NCI-H460 (cell line): ENCODE measurements around the gene WDR37. TPM values are rescaled to one million over a fixed set of nuclear protein-coding genes. Genes with fewer than 3 reads are reported as not detected.
"Not testable (repeated sequence)": the region's sequence is repeated elsewhere in the genome, so short reads cannot be mapped to it uniquely, and the experiment has no call there.

Experiments used
- DNase-seq: peaks from one replicate; pipeline ENCODE4 v3.0.0-alpha.2; 2016; ENCODE audit warnings: low read depth; ENCODE audit errors: extremely low read depth
- total RNA-seq: library from RNA; depleted of rRNA; stranded (reverse); fragments of >200 nt; shearing (Covaris generic); gene quantifications from 2 replicates; pipeline ENCODE4 v1.2.3, GENCODE V29; 2014

WDR37 gene
- total RNA-seq, 1 experiment from 2014 or later, result 4.2 TPM

- DNase-seq, result no peak
These were observed 93.8 kb downstream of the WDR37 start for GRCh38 chr10:1149793-1150637.

- no peak for DNase-seq
These were observed 94.4 kb downstream of the WDR37 start for GRCh38 chr10:1150638-1150955.

DNA sequence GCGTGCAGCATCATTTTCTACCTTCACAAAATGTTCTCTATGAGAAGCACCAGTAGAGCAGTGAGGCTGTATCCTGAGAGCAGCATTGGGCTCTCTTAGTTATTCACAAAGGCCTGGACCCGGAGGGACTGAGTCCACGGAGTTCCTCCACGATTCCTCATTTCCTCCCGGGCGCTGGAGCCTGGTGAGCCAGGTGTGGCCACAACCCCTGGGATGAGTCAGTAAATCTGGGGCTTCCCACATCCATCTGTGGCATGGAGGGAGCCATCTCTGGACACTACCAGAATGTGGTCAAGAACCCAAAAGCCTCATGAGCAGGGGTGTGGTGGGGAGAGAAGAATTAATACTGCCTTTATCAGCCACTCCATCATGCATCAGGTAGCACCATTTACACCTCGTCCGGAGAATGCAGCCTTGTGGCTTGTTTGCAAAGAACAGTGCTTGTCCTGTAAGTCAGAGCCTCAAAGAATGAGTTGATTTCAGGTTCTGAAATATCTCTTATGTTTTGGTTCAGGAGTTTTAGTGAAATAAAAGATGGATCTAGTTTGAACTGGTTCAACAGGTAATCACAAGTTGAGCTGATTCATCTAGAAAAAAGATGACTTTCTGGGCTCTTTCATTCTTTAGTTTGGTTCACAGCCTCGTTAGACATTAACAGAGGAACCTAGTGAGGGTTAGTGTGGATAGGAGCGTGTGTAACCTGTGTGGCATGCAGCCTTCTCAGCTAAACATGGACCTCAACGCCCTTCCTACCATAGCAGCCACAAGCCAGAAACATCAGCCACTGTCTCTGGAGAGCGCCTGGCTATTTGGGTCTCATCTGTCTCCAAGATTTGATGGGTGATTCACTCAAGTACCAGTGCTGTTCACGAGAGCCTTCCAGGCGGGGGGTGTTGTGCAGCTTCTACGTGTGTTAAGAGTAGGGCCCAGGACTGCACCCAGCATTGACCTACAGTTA is 95.2 kb downstream of the WDR37 start:
- DNase-seq, result no peak

DNA sequence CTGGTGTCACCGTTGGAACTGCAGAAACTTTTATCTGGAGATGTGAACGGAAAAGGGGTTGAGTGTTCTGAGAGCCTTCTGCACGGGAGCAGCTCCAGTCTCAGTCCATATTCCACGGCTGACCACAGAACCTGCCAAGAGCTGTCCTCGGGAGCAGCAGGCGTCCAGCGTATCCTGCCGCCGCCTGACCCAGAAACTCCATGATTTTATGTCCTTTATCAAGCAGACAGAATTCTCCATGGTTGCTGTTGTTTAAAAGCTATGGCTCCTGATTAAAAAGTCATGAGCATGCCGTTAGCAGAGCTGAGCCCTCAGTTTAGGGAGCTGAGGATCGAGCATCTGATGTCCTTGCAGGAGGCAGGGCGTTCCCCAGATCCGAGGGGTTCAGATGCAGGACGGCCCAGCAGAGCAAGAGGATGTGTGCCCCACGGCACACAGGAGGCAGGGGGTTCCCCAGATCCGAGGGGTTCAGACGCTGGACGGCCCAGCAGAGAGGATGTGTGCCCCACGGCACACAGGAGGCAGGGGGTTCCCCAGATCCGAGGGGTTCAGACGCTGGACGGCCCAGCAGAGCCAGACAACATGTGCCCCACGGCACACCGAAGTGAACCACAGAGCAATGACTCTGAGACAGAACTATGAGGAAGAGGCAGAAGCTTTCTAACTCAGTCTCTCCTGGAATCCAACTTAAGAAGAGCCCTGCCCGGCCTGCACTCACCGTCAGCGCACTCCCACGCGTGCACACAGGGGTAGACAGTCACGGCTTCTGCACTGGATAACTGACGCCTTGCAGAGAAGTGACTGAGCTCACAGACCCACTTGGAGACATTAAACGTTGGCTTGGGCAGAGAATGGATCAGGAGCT is 96.4 kb downstream of the WDR37 start:
- no peak for DNase-seq

DNA sequence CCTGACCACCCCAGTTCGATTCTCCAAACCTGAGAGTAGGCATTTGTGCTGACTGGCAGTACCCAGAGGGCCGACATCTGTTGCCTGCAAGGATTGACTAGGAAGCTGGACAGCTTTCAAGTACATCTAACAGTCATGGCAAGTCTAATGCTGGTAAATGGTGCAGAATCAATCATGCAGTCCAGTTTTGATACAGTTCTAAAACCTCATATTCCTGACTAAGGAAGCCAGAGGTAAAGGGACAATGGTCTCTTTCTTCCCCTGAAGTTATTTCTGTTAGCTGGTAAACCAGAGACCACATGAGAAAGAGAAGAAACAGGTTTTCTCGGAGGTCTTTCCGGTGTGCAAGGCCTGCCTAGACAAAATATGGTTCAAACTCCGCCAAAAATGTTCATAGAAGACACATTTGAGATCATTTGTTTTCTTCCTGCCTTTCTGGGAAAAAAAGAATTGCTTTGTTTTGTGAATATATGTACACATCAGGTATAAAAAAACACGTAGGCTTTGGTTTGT is 97.1 kb downstream of the WDR37 start:
- no peak for DNase-seq

- no peak for DNase-seq
These were observed 97.7 kb downstream of the WDR37 start for GRCh38 chr10:1153805-1154351.

- no peak for DNase-seq
These were observed 98.5 kb downstream of the WDR37 start for GRCh38 chr10:1154531-1155295.

DNA sequence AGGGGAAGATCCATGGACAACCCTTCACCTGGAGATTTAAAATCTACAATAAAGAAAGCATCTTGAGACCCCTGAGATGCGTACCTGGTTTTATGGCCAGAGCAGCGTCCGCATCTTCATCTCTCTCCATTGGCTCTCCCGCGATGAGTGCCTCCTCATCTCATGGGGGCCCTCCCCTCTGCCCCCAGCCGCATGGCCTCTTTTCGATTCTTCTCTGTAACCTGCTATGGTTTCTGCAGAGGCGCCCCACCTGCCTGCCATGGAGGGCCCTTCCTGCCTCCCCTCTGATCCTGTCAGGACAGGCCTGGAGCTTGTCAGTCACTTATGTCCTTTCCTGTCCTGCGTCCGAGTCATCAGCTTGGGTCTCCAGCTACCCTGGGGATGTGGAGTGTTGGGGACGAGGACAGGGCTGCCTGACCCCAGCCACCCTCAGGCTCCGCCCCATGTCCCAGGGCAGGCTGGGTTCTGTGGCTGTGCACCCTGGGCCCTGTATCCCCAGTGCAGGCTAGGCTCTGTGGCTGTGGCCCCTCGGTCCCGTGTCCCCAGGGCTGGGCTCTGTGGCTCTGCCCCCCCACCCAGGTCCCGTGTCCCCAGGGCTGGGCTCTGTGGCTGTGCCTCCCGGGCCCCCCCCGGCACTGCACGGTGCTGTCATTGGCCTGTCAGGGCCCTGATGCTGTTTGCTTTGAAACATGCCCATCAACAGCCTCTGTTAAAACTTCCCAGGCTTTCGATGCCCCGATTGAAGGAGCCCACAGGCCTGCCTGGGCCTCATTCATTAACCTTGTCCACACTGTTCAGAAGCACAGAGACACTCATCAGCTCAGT is 99.8 kb downstream of the WDR37 start:
- DNase-seq, result no peak

- no peak for DNase-seq
These were observed 100.4 kb downstream of the WDR37 start for GRCh38 chr10:1156616-1156886.

DNA sequence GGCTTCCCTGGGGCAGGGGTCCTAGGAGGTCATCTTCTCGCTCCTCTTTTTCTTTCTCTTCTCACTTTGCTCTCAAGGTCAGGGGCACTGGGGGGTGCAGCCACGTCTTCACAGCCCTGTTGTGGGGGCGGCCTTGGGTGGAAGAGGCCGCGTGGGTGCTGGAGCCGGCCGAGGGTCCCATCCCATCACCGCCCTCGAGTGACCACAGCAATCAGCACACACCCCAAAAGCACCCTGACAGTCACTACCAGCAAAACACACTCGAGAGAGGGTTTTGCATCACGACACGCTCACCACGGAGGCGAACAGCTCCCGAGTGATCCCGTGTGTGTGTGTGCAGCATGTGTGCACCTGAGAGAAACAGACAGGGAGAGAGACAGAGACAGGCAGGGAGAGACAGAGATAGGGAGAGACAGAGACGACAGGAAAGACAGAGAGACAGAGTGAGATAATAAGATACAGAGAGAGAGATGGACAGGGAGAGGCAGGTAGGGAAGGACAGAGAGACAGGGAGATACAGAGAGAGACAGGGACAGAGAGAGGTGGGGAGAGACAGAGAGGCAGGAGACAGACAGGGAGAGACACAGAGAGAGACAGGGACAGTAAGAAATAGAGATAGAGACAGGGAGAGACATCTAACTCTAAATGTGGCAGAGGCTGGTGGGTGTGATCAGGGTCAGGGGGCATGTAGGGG is 100.9 kb downstream of the WDR37 start:
- no peak for DNase-seq

- no peak for DNase-seq
These were observed 101.4 kb downstream of the WDR37 start for GRCh38 chr10:1157615-1157933.

- no peak for DNase-seq
These were observed 101.9 kb downstream of the WDR37 start for GRCh38 chr10:1158066-1158465.

- not testable (repeated sequence) for DNase-seq
These were observed 102.4 kb downstream of the WDR37 start for GRCh38 chr10:1158536-1158935.

DNA sequence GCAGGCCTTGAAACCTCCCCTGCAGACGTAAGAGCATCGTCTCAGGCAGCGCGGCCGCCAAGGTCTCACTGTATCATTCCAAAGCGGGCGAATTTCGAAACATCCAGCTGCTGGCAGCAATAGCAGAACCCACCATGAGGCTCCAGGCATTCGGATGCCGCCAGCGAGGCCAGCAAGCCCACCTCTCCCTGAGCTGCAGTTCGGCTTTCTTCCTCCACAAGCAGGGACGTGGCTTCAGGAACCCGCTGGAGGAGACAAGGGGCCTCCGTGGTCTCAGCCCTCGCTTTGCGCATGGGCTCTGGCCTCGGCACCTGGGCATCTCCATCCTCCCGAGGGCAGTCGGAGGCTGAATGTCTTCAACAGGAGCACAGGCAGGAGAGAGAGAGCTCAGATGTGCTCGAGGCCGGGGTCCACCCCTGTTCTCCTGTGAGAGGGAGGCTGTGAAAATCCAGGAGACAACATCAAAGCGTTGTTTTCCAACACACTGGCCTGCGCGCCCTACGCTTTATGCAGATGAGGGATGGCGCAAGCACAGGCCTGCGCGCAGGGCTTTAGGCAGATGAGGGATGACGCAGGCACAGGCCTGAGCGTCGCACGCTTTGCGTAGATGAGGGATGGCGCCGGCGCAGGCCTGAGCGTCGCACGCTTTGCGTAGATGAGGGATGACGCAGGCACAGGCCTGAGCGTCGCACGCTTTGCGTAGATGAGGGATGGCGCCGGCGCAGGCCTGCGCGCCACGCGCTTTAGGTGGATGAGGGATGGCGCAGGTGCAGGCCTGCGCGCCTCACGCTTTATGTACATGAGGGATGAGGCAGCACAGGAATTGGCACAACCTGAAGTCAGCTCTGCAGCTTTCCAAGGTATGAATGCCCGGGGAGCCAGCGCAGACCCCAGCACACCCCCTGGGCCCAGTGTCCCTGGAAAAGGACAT is 103.2 kb downstream of the WDR37 start:
- DNase-seq, result no peak

- no peak for DNase-seq
These were observed 104.6 kb downstream of the WDR37 start for GRCh38 chr10:1160561-1161314.

DNA sequence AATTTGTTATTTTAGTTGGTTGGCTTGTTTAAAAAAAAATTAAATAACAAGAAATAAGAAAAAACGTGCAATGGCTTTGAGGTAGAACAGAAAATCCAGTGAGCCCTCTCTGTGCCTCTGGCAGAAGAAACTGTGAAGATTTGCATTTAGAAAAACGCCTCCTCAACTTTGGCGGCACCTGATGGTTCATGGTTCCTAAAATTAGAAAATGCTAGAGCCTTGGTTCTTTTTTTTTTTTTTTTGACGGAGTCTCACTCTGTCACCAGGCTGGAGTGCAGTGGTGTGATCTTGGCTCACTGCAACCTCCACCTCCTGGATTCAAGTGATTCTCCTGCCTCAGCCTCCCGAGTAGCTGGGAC is 105.1 kb downstream of the WDR37 start:
- DNase-seq, result not testable (repeated sequence)
